ENCODE data around the gene PASD1. TPM values are rescaled to one million over a fixed set of nuclear protein-coding genes. Genes with fewer than 3 reads are reported as not detected.
"Not testable (repeated sequence)": the region's sequence is repeated elsewhere in the genome, so short reads cannot be mapped to it uniquely, and the experiment has no call there.

The PASD1 gene
- total RNA-seq, 1 experiment from 2014 or later, result not detected

DNA sequence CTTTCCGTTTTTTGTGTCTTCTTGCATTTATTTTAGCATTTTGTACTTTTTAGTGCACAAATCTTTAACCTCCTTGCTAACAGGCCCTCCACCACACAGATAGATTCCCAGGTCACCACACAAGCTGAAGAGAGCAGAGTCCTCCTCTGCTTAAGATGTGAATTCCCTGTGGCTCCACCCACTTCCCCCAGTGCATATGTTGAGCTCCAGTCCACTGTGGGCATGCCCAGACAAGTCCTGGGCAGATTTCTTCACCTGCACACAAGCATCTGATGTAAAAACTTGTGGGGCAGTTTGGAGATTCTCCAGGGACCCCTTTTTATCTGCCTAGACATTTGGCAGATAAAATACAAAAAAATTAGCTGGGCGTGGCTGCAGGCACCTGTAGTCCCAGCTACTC is 19.8 kb upstream of the PASD1 start:
- DNase-seq (ENCODE audit: low read depth, low spot score), result no peak
- H3K27me3 ChIP-seq (ENCODE audit: control insufficient read depth, insufficient read depth, low read length), result no peaks in the 10 kb centered on the region
- POLR2A ChIA-PET, result no interaction called here

DNA sequence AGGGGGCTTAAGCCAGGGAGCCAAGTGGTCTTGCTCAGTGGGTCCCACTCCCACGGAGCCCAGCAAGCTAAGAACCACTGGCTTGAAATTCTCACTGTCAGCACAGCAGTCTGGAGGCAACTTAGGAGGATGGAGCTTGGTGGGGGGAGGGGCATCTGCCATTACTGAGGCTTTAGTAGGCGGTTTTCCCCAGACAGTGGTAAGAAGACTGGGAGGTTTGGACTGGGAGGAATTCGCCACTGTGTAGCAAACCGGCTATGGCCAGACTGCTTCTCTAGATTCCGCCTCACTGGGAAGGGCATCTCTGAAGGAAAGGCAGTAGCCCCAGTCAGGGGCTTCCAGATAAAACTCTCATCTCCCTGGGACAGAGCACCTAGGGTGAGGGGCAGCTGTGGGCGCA is 17.2 kb upstream of the PASD1 start:
- DNase-seq (ENCODE audit: low read depth, low spot score); ATAC-seq; H3K27ac ChIP-seq (ENCODE audit: low read length); H3K4me1 ChIP-seq (ENCODE audit: control insufficient read depth, insufficient read depth, low read length); H3K27me3 ChIP-seq (ENCODE audit: control insufficient read depth, insufficient read depth, low read length); CTCF ChIA-PET; in situ Hi-C loops (cut with HindIII; ENCODE audit: low pct_unique_long_range_greater_than_20kb, low sequenced_read_pairs); BruUV-seq (replicated peaks); H3K36me3 ChIP-seq (ENCODE audit: control insufficient read depth, insufficient read depth, low read length); H3K9me3 ChIP-seq (ENCODE audit: control insufficient read depth, insufficient read depth, low read depth, low read length); intact Hi-C loops (cut with micrococcal nuclease; ENCODE audit: unreplicated experiment); POLR2A ChIA-PET; H3K4me3 ChIP-seq (ENCODE audit: low read depth in 2 of 2, low read length in 2 of 2): not testable (repeated sequence)

More for the DNA sequence above, 19.8 kb upstream of the PASD1 start:
- no peaks in the 10 kb centered on the region for H3K36me3 ChIP-seq (ENCODE audit: control insufficient read depth, insufficient read depth, low read length)
- CTCF ChIA-PET, result no interaction called here
- no TSS peak for BruUV-seq (replicated peaks)
- no peak overlapping the region for H3K4me3 ChIP-seq (ENCODE audit: low read depth in 2 of 2, low read length in 2 of 2)
- H3K4me1 ChIP-seq (ENCODE audit: control insufficient read depth, insufficient read depth, low read length), result no peaks in the 10 kb centered on the region
- no peak for TF ChIP-seq CTCF (IDR thresholded peaks at IDR 0.05)
- no peak for TF ChIP-seq TCF7L2 (IDR thresholded peaks at IDR 0.05; ENCODE audit: low read depth, low read length)
- no peaks in the 10 kb centered on the region for H3K9me3 ChIP-seq (ENCODE audit: control insufficient read depth, insufficient read depth, low read depth, low read length)
- intact Hi-C loops (cut with micrococcal nuclease; ENCODE audit: unreplicated experiment) (no loop called here), in situ Hi-C loops (cut with HindIII; ENCODE audit: low pct_unique_long_range_greater_than_20kb, low sequenced_read_pairs) (no loop called here)
- H3K27ac ChIP-seq (ENCODE audit: low read length), result no peak overlapping the region
- ATAC-seq, result no peak

GRCh38 chrX:151551176-151551575 is 12.3 kb upstream of the PASD1 start:
- not testable (repeated sequence) for H3K9me3 ChIP-seq (ENCODE audit: control insufficient read depth, insufficient read depth, low read depth, low read length)

DNA sequence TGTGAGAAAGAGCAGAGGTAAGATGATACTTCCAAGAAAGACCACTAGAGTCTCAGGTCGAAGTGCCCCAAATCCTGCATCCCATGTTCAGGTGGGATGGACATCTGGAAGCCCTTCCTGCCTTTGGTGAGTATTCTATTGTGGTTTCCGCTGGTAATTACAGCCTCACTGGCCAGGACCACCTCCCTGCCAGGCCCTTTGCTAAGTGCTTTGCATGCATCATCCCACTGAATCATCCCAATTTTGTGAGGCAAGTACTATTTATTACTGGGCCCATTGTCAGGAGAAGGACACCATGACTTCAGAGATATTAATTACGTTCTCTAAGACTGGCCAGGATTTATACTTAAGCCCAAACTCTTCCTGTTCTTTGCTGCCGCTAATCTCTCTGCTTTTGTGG is 10.7 kb upstream of the PASD1 start:
- BruUV-seq (replicated peaks), result no TSS peak
- Histone ChIP-seq H3K36me3 (ENCODE audit: control insufficient read depth, insufficient read depth, low read length) (no peaks in the 10 kb centered on the region), H3K27ac (ENCODE audit: low read length) (no peak overlapping the region), H3K9me3 (ENCODE audit: control insufficient read depth, insufficient read depth, low read depth, low read length) (no peaks in the 10 kb centered on the region), H3K4me3 (ENCODE audit: low read depth in 2 of 2, low read length in 2 of 2) (no peak overlapping the region), H3K4me1 (ENCODE audit: control insufficient read depth, insufficient read depth, low read length) (no peaks in the 10 kb centered on the region), H3K27me3 (ENCODE audit: control insufficient read depth, insufficient read depth, low read length) (no peaks in the 10 kb centered on the region; the same call in 1 of the 2 replicates)
- POLR2A ChIA-PET, result no interaction called here
- TF ChIP-seq SIN3A (IDR thresholded peaks at IDR 0.05; ENCODE audit: borderline replicate concordance, insufficient read depth, low read depth, low read length) (no peak), TCF7L2 (IDR thresholded peaks at IDR 0.05; ENCODE audit: low read depth, low read length) (no peak), POLR2AphosphoS5 (IDR thresholded peaks at IDR 0.05; ENCODE audit: low read depth, low read length) (no peak), CTCF (IDR thresholded peaks at IDR 0.05) (no peak)
- TF ChIP-seq, protein P1, sequence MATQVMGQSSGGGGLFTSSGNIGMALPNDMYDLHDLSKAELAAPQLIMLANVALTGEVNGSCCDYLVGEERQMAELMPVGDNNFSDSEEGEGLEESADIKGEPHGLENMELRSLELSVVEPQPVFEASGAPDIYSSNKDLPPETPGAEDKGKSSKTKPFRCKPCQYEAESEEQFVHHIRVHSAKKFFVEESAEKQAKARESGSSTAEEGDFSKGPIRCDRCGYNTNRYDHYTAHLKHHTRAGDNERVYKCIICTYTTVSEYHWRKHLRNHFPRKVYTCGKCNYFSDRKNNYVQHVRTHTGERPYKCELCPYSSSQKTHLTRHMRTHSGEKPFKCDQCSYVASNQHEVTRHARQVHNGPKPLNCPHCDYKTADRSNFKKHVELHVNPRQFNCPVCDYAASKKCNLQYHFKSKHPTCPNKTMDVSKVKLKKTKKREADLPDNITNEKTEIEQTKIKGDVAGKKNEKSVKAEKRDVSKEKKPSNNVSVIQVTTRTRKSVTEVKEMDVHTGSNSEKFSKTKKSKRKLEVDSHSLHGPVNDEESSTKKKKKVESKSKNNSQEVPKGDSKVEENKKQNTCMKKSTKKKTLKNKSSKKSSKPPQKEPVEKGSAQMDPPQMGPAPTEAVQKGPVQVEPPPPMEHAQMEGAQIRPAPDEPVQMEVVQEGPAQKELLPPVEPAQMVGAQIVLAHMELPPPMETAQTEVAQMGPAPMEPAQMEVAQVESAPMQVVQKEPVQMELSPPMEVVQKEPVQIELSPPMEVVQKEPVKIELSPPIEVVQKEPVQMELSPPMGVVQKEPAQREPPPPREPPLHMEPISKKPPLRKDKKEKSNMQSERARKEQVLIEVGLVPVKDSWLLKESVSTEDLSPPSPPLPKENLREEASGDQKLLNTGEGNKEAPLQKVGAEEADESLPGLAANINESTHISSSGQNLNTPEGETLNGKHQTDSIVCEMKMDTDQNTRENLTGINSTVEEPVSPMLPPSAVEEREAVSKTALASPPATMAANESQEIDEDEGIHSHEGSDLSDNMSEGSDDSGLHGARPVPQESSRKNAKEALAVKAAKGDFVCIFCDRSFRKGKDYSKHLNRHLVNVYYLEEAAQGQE (IDR thresholded peaks at IDR 0.05; ENCODE audit: insufficient read depth in 1 of 2, low read depth in 2 of 2, low read length in 1 of 2), result no peak
- no peak for ATAC-seq
- CTCF ChIA-PET, result no interaction called here
- in situ Hi-C loops (cut with HindIII; ENCODE audit: low pct_unique_long_range_greater_than_20kb, low sequenced_read_pairs) (no loop called here), intact Hi-C loops (cut with micrococcal nuclease; ENCODE audit: unreplicated experiment) (no loop called here)
- no peak for DNase-seq (ENCODE audit: low read depth, low spot score)

More at GRCh38 chrX:151551176-151551575, 12.3 kb upstream of the PASD1 start:
- H3K27me3 ChIP-seq (ENCODE audit: control insufficient read depth, insufficient read depth, low read length); intact Hi-C loops (cut with micrococcal nuclease; ENCODE audit: unreplicated experiment); H3K4me3 ChIP-seq (ENCODE audit: low read depth in 2 of 2, low read length in 2 of 2); ATAC-seq; in situ Hi-C loops (cut with HindIII; ENCODE audit: low pct_unique_long_range_greater_than_20kb, low sequenced_read_pairs); H3K36me3 ChIP-seq (ENCODE audit: control insufficient read depth, insufficient read depth, low read length); POLR2A ChIA-PET; DNase-seq (ENCODE audit: low read depth, low spot score); BruUV-seq (replicated peaks); CTCF ChIA-PET; H3K4me1 ChIP-seq (ENCODE audit: control insufficient read depth, insufficient read depth, low read length); H3K27ac ChIP-seq (ENCODE audit: low read length): not testable (repeated sequence)

DNA sequence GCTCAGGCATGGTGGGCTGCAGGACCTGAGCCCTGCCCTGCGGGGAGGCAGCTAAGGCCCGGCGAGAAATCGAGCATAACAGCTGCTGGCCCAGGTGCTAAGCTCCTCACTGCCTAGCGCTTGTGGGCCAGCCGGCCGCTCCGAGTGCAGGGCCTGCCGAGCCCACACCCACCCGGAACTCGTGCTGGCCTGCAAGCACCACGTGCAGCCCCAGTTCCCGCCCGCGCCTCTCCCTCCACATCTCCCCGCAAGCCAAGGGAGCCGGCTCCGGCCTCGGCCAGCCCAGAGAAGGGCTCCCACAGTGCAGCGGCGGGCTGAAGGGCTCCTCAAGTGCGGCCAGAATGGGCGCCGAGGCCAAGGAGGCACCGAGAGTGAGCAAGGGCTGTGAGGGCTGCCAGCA is 8.2 kb upstream of the PASD1 start:
- H3K9me3 ChIP-seq (ENCODE audit: control insufficient read depth, insufficient read depth, low read depth, low read length); in situ Hi-C loops (cut with HindIII; ENCODE audit: low pct_unique_long_range_greater_than_20kb, low sequenced_read_pairs); H3K27me3 ChIP-seq (ENCODE audit: control insufficient read depth, insufficient read depth, low read length); intact Hi-C loops (cut with micrococcal nuclease; ENCODE audit: unreplicated experiment); H3K4me1 ChIP-seq (ENCODE audit: control insufficient read depth, insufficient read depth, low read length); POLR2A ChIA-PET; DNase-seq (ENCODE audit: low read depth, low spot score); ATAC-seq; H3K4me3 ChIP-seq (ENCODE audit: low read depth in 2 of 2, low read length in 2 of 2); H3K36me3 ChIP-seq (ENCODE audit: control insufficient read depth, insufficient read depth, low read length); BruUV-seq (replicated peaks); H3K27ac ChIP-seq (ENCODE audit: low read length): not testable (repeated sequence)
- CTCF ChIA-PET, result interaction anchor here (0.6 kb wide), 1 partner anchor 133 kb away, joined by 3 read pairs; no protein-coding TSS in a partner anchor

Measured in Panc1 (cell line).